CD4-positive, alpha-beta memory T cell (primary cell): ENCODE data around the gene OR51B4. TPM values are rescaled to one million over a fixed set of nuclear protein-coding genes. Genes with fewer than 3 reads are reported as not detected.
"Not testable (repeated sequence)": the region's sequence is repeated elsewhere in the genome, so short reads cannot be mapped to it uniquely, and the experiment has no call there.

ENCODE experiments used
- CTCF ChIA-PET: fragments of 350-600 bp; sonication (Branson Sonifier 250); formaldehyde crosslinking; loops from one replicate; lab custom pipeline; 2021; ENCODE audit warnings: inconsistent platforms; ENCODE audit not compliant: partially characterized antibody; lab: Charles Lee
- POLR2A ChIA-PET: fragments of 350-600 bp; sonication (Branson Sonifier 250); formaldehyde crosslinking; loops from one replicate; lab custom pipeline; 2021; ENCODE audit not compliant: partially characterized antibody; lab: Charles Lee
- DNase-seq, 5 donors: peaks; one replicate each; pipeline versions ENCODE4 v3.0.0 to v3.0.0-alpha.2; 2020 to 2022; ENCODE audit warnings: mixed read lengths in 1 of 5
- H3K27ac ChIP-seq: one replicate; pipeline ENCODE4 v1.7.0; 2013; ENCODE audit warnings: low read depth, low read length
- H3K27me3 ChIP-seq: 2 replicates; pipeline ENCODE4 v1.7.0; 2013; ENCODE audit warnings: mild to moderate bottlenecking, low read length, moderate library complexity; ENCODE audit not compliant: insufficient read depth
- H3K36me3 ChIP-seq: 2 replicates; pipeline ENCODE4 v1.7.0; 2013; ENCODE audit warnings: mild to moderate bottlenecking, low read length, moderate library complexity; ENCODE audit not compliant: insufficient read depth
- H3K4me1 ChIP-seq: 2 replicates; pipeline ENCODE4 v1.7.0; 2013; ENCODE audit warnings: mild to moderate bottlenecking, low read length, moderate library complexity; ENCODE audit not compliant: insufficient read depth
- H3K4me3 ChIP-seq, 2 donors: one replicate each; pipeline ENCODE4 v1.7.0; 2013; ENCODE audit warnings: low read length in 2 of 2, mild to moderate bottlenecking in 1 of 2
- H3K9me3 ChIP-seq, 2 donors: one replicate each; pipeline ENCODE4 v1.7.0; 2013; ENCODE audit warnings: low read length in 2 of 2, control low read depth in 1 of 2; ENCODE audit not compliant: control insufficient read depth in 1 of 2
- H3K27ac Mint-ChIP-seq, 7 donors: one replicate each; pipeline ENCODE4 v1.8.0; 2020 to 2021; ENCODE audit warnings: mixed read lengths in 7 of 7, mild to moderate bottlenecking in 6 of 7, inconsistent platforms in 3 of 7, moderate library complexity in 3 of 7
- H3K27me3 Mint-ChIP-seq, 2 donors: one replicate each; pipeline ENCODE4 v1.8.0; 2020 to 2021; ENCODE audit warnings: mixed read lengths in 2 of 2
- H3K36me3 Mint-ChIP-seq, 2 donors: one replicate each; pipeline ENCODE4 v1.8.0; 2020 to 2021; ENCODE audit warnings: mixed read lengths in 2 of 2, inconsistent platforms in 1 of 2, mild to moderate bottlenecking in 1 of 2
- H3K4me1 Mint-ChIP-seq, 4 donors: one replicate each; pipeline ENCODE4 v1.8.0; 2020 to 2021; ENCODE audit warnings: mixed read lengths in 4 of 4, mild to moderate bottlenecking in 1 of 4
- H3K4me3 Mint-ChIP-seq, 8 donors: one replicate each; pipeline ENCODE4 v1.8.0; 2020 to 2021; ENCODE audit warnings: mixed read lengths in 8 of 8, mild to moderate bottlenecking in 7 of 8, moderate library complexity in 6 of 8, inconsistent platforms in 3 of 8
- H3K9me3 Mint-ChIP-seq, 8 donors: one replicate each; pipeline ENCODE4 v1.8.0; 2020 to 2021; ENCODE audit warnings: mixed read lengths in 8 of 8, mild to moderate bottlenecking in 5 of 8, inconsistent platforms in 3 of 8, moderate library complexity in 1 of 8
- intact Hi-C: fragments of 100-400 bp; cut with micrococcal nuclease; formaldehyde crosslinking; loops from one replicate; pipeline ENCODE4 v1.15.1; 2023
- polyA plus RNA-seq, 2 donors: library from polyadenylated mRNA; unstranded; fragments of 300-500 nt; fragmentation: Illumina TruSeq; gene quantifications; one replicate each; pipeline ENCODE4 v1.2.3, GENCODE V29; 2021
- total RNA-seq, 2 experiments: library from RNA; stranded (reverse); gene quantifications; one replicate each; pipeline ENCODE4 v1.2.3, GENCODE V29; 2021

The OR51B4 gene
- total and polyA plus RNA-seq, 4 experiments from 2014 or later = not detected

DNA sequence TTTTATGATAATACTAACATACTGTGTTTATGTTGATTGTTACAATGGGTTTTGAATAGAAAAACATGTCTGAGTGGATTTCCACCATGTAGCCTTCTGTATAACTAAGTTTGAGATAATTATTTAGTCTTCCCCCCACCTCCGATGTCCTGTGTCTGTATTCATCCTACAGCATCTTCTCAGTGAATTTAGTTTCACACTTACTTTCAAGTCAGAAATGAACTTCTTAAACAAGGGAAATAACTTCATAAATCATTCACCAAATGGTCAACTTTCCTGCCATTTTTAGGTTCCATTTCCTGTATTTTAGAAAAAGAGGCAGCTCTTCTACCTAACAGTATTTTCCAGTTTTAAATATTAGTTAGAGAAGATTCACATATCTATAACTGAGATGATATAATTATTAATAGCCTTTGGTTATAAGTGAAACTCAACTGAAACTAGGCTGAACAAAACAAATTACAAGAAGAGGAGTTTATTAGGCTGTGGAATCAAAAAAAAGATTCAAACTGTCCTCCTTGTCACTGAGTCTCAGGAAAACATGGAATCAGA is 38.1 kb upstream of the OR51B4 start:
- H3K27me3 Mint-ChIP-seq = peaks cover 3% of the 10 kb centered on the region in 2 donors
- Histone ChIP-seq H3K4me3 (no peak overlapping the region), H3K4me1 (no peaks in the 10 kb centered on the region), H3K27me3 (no peaks in the 10 kb centered on the region), H3K36me3 (no peaks in the 10 kb centered on the region), H3K9me3 (no peaks in the 10 kb centered on the region), H3K27ac (no peak overlapping the region)
- H3K27ac Mint-ChIP-seq = no peak overlapping the region
- no peaks in the 10 kb centered on the region for H3K36me3 Mint-ChIP-seq
- no peak overlapping the region for H3K4me3 Mint-ChIP-seq
- DNase-seq = no peak
- ChIA-PET POLR2A (no interaction called here), CTCF (no interaction called here)
- no peaks in the 10 kb centered on the region for H3K4me1 Mint-ChIP-seq
- intact Hi-C loops = no loop called here
- H3K9me3 Mint-ChIP-seq = no peaks in the 10 kb centered on the region

DNA sequence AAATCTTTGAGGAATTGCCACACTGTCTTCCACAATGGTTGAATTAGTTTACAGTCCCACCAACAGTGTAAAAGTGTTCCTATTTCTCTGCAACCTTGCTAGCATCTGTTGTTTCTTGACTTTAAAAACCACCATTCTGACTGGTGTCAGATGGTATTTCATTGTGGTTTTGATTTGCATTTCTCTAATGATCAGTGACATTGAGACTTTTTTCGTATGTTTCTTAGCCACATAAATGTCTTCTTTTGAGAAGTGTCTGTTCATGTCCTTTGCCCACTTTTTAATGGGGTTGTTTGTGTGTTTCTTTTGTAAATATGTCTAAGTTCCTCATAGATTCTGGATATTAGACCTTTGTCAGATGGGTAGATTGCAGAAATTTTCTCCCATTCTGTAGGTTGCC is 35.5 kb upstream of the OR51B4 start:
- H3K27me3 ChIP-seq, H3K9me3 ChIP-seq, H3K4me1 ChIP-seq, H3K36me3 ChIP-seq, H3K27ac Mint-ChIP-seq, H3K27ac ChIP-seq, POLR2A ChIA-PET, H3K4me3 ChIP-seq, H3K4me1 Mint-ChIP-seq, intact Hi-C loops, H3K36me3 Mint-ChIP-seq, H3K4me3 Mint-ChIP-seq, H3K27me3 Mint-ChIP-seq, CTCF ChIA-PET, DNase-seq, H3K9me3 Mint-ChIP-seq: not testable (repeated sequence)

- Mint-ChIP-seq H3K4me3 (no peak overlapping the region), H3K4me1 (no peaks in the 10 kb centered on the region), H3K36me3 (no peaks in the 10 kb centered on the region), H3K9me3 (no peaks in the 10 kb centered on the region), H3K27ac (no peak overlapping the region), H3K27me3 (peaks cover 1 to 3% of the 10 kb centered on the region in 2 donors)
- Histone ChIP-seq H3K9me3 (no peaks in the 10 kb centered on the region), H3K27me3 (no peaks in the 10 kb centered on the region), H3K27ac (no peak overlapping the region), H3K4me3 (no peak overlapping the region), H3K36me3 (no peaks in the 10 kb centered on the region), H3K4me1 (no peaks in the 10 kb centered on the region)
- POLR2A ChIA-PET = no interaction called here
- no peak for DNase-seq
- CTCF ChIA-PET = no interaction called here
- intact Hi-C loops = no loop called here
Measured at GRCh38 chr11:5336331-5336730, 34.6 kb upstream of the OR51B4 start.

DNA sequence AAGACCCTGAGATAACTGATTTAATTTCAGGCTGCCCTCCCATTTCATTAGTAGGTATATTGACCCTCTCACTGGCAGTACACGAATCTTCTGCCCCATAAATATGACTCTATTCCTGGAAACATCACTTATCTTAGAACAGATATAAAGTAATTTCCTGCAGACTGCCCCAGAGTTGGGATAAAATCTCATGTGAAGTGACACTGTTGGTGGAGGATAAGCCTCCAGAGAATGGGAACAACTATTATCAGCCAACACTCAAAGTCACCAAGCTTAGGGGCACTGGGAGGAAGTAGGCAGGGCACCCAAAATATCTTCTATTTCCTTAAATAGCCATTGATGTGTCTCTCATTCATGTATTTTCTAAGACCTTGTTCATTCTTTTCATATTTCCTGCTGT is 33.4 kb upstream of the OR51B4 start:
- H3K27me3 ChIP-seq = no peaks in the 10 kb centered on the region
- H3K9me3 ChIP-seq = no peaks in the 10 kb centered on the region
- no peaks in the 10 kb centered on the region for H3K36me3 ChIP-seq
- Mint-ChIP-seq H3K4me3 (no peak overlapping the region), H3K36me3 (no peaks in the 10 kb centered on the region), H3K27ac (no peak overlapping the region), H3K9me3 (no peaks in the 10 kb centered on the region), H3K27me3 (peaks cover 1 to 5% of the 10 kb centered on the region in 2 donors), H3K4me1 (no peaks in the 10 kb centered on the region)
- H3K27ac ChIP-seq = no peak overlapping the region
- CTCF ChIA-PET = no interaction called here
- intact Hi-C loops = no loop called here
- no peak overlapping the region for H3K4me3 ChIP-seq
- POLR2A ChIA-PET = no interaction called here
- no peaks in the 10 kb centered on the region for H3K4me1 ChIP-seq
- DNase-seq = no peak

DNA sequence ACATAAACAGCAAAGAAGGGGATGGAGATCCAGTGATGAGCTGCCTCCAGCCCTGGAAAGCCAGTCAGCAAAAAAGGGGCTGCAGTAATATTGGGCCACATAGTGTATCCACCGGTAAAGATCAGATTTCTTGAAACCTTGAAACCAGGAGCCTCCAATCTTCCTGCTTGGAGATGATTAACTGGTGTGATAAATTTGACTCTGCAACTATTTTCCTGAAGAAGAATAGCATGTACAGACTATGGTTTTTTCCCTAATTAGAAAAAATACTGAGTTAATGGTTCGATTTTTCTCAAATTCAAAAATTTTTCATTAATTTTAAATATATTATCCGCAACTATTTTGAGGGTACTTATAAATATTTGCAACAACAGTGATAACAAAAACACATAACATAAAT is 22.5 kb upstream of the OR51B4 start, which contains the start of gene OR51B2:
Gene OR51B2, minus strand, starts transcription at position 101 of the 400 bp plus-strand sequence. Its CDS starts 0 bp downstream, at position 101.
- ChIA-PET CTCF (no interaction called here), POLR2A (no interaction called here)
- H3K27me3 Mint-ChIP-seq = no peaks in the 10 kb centered on the region
- Histone ChIP-seq H3K27me3 (no peaks in the 10 kb centered on the region), H3K27ac (no peak within 1 kb of the TSS), H3K4me3 (no peak within 1 kb of the TSS), H3K9me3 (no peaks in the 10 kb centered on the region), H3K4me1 (no peaks in the 10 kb centered on the region), H3K36me3 (no peaks in the 10 kb centered on the region)
- H3K4me1 Mint-ChIP-seq = no peaks in the 10 kb centered on the region
- no peak within 1 kb of the TSS for H3K27ac Mint-ChIP-seq
- intact Hi-C loops = no loop called here
- no peak within 1 kb of the TSS for H3K4me3 Mint-ChIP-seq
- no peak for DNase-seq
- H3K36me3 Mint-ChIP-seq = no peaks in the 10 kb centered on the region
- no peaks in the 10 kb centered on the region for H3K9me3 Mint-ChIP-seq

- Mint-ChIP-seq H3K4me1 (no peaks in the 10 kb centered on the region), H3K36me3 (no peaks in the 10 kb centered on the region), H3K27ac (no peak overlapping the region), H3K27me3 (peaks cover 0 to 2% of the 10 kb centered on the region in 2 donors), H3K9me3 (peaks cover 0 to 2% (median 0%) of the 10 kb centered on the region in 8 donors), H3K4me3 (no peak overlapping the region)
- POLR2A ChIA-PET = no interaction called here
- no peaks in the 10 kb centered on the region for H3K9me3 ChIP-seq
- H3K27ac ChIP-seq = no peak overlapping the region
- no peaks in the 10 kb centered on the region for H3K4me1 ChIP-seq
- H3K4me3 ChIP-seq = no peak overlapping the region
- H3K36me3 ChIP-seq = no peaks in the 10 kb centered on the region
- no peak for DNase-seq
- no peaks in the 10 kb centered on the region for H3K27me3 ChIP-seq
- intact Hi-C loops = no loop called here
- CTCF ChIA-PET = no interaction called here
Measured at GRCh38 chr11:5317292-5317691, 15.5 kb upstream of the OR51B4 start.

DNA sequence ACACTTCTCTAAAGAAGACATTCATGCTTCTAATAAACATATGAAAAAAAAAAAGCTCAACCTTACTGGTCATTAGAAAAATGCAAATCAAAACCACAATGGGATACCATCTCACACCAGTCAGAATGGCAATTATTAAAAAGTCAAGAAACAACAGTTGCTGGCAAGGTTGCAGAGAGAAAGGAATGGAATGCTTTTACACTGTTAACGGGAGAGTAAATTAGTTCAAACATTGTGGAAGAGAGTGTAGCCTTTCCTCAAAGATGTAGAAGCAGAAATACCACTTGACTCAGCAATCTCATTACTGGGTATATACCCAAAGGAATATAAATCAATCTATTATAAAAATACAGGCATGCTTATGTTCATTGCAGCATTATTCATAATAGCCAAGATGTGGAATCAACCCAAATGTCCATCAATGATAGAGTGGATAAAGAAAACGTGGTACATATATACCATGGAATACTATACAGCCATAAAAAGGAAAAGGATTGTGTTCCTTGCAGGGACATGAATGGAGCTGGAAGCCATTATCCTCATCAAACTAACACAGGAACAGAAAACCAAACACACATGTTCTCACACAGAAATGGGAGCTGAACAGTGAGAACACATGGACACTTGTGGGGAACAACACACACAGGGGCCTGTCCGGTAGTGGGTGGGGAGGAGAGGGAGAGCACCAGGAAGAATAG is 11.7 kb upstream of the OR51B4 start:
- H3K27me3 ChIP-seq, H3K4me1 Mint-ChIP-seq, DNase-seq, H3K27ac Mint-ChIP-seq, H3K9me3 ChIP-seq, POLR2A ChIA-PET, H3K27me3 Mint-ChIP-seq, H3K36me3 Mint-ChIP-seq, H3K36me3 ChIP-seq, H3K4me3 Mint-ChIP-seq, CTCF ChIA-PET, H3K9me3 Mint-ChIP-seq, H3K4me3 ChIP-seq, intact Hi-C loops, H3K4me1 ChIP-seq, H3K27ac ChIP-seq: not testable (repeated sequence)
